ES-I3 (cell line): ENCODE results near the gene VTI1A.

Experiments used
- H3K36me3 ChIP-seq: 2 replicates; pipeline ENCODE4 v1.6.1; 2013; ENCODE audit warnings: mild to moderate bottlenecking, low read length, control low read depth, moderate library complexity; ENCODE audit not compliant: insufficient read depth
- H3K4me1 ChIP-seq: 2 replicates; pipeline ENCODE4 v1.6.1; 2013; ENCODE audit warnings: mild to moderate bottlenecking, control low read depth, low read length; ENCODE audit not compliant: insufficient read depth
- H3K9ac ChIP-seq: 2 replicates; pipeline ENCODE4 v1.6.1; 2013; ENCODE audit warnings: low read depth, mild to moderate bottlenecking, low read length, moderate library complexity
- H3K9me3 ChIP-seq: 2 replicates; pipeline ENCODE4 v1.6.1; 2013; ENCODE audit warnings: mild to moderate bottlenecking, low read length, moderate library complexity; ENCODE audit not compliant: control insufficient read depth, insufficient read depth

The VTI1A gene

DNA sequence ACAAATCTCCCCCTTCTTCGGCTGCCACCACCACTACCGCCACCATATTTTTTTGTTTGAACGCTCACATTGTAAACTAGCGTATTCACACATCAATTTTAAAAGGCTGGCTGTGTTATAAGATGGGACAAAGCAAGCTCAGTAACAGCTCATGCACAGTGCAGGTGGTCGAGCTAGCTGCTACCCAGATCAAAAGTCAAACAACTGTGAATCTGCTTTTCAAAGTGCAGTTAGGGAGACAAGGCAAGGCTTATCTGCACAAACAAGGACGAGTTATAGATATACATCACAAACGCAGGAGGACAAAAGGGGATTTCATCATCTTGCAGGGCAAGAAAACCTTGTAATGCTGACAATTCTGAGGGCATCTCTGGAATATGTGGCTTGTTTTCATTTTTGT is 231.6 kb downstream of the VTI1A start:
- Histone ChIP-seq H3K4me1 (peaks cover 31% of the 10 kb centered on the region), H3K9me3 (no peaks in the 10 kb centered on the region), H3K9ac (peak overlapping the region; percentile 18; the same call in 1 of the 2 replicates), H3K36me3 (no peaks in the 10 kb centered on the region)

DNA sequence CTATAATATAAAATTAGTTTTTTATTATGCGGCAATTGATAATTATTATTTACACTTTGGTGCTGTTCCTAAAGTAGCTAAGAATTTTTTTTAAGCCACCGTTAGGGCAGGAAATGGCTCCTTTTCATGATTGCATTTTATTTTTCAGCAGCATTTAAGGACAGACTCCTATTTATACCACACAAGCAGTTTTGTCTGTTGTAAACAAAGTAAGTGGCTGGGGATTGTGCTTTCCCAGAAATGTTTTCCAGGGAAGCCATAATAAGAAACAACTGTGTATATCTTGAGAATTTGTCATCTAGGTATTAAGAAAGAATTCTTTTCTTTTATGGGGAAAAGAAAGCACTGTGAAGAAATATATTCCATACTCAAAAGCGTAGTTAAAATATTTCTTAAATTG is 232.0 kb downstream of the VTI1A start:
- Histone ChIP-seq H3K9me3 (no peaks in the 10 kb centered on the region), H3K36me3 (no peaks in the 10 kb centered on the region), H3K9ac (no peak overlapping the region), H3K4me1 (peaks cover 31% of the 10 kb centered on the region)

DNA sequence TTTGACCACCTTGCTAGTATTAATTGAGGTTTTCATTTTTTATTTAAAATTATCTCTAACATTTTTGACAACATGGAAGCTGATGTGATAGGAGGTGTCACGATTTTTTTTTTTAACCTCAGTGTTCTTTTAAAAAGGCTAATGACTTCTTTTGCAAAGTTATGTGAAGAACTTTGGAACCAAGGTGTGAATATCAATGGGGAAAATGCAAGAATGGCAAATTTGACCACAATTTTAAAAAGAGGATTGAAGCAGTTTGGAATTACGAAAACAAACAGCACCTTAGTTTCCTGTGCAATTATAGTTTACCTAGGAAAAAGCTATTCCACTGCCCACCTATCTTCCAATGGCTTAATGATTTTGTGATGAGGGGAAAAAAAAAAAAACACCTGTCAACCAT is 232.4 kb downstream of the VTI1A start:
- H3K4me1 ChIP-seq = peaks cover 31% of the 10 kb centered on the region
- H3K9me3 ChIP-seq = no peaks in the 10 kb centered on the region
- no peaks in the 10 kb centered on the region for H3K36me3 ChIP-seq
- H3K9ac ChIP-seq = no peak overlapping the region

DNA sequence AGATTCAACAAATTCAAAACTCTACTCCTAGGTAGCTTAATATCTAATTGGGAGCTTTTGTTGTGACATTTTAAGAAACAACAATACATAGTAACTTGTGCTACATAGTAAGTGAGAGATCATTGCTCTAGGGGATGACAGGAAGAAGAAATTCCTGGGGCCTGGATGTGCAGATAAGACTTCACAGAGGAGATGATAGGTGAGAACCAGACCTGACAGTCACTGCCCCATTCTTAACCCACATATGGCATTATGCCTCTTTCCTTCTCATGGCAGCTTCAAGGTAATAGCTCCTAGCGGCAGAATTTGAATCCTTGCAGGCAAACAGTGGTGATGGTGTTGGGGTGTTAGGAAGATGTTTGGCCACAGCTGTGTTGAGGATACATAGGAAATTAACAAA is 233.6 kb downstream of the VTI1A start:
- no peaks in the 10 kb centered on the region for H3K36me3 ChIP-seq
- peaks cover 31% of the 10 kb centered on the region for H3K4me1 ChIP-seq
- no peak overlapping the region for H3K9ac ChIP-seq
- H3K9me3 ChIP-seq = no peaks in the 10 kb centered on the region

DNA sequence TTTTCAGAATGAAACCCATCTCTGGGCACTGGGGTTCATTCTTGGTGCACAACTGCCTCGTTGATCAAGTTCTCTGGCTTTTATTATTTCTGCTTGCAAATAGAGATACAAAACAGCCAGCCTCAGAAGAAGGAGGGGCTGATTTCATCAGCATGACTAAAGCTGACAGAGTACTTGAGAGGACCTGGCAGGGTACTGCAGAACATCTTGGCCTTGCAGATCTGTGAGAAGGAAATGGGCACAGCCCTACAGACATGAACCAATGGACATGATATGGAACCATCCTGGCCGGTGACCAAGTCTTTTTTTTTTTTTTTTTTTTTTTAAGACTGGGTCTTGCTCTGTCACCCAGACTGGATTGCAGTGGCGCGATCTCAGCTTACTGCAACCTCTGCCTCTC is 240.6 kb downstream of the VTI1A start:
- no peaks in the 10 kb centered on the region for H3K36me3 ChIP-seq
- H3K9ac ChIP-seq = no peak overlapping the region
- no peaks in the 10 kb centered on the region for H3K9me3 ChIP-seq
- H3K4me1 ChIP-seq = peaks cover 13% of the 10 kb centered on the region

DNA sequence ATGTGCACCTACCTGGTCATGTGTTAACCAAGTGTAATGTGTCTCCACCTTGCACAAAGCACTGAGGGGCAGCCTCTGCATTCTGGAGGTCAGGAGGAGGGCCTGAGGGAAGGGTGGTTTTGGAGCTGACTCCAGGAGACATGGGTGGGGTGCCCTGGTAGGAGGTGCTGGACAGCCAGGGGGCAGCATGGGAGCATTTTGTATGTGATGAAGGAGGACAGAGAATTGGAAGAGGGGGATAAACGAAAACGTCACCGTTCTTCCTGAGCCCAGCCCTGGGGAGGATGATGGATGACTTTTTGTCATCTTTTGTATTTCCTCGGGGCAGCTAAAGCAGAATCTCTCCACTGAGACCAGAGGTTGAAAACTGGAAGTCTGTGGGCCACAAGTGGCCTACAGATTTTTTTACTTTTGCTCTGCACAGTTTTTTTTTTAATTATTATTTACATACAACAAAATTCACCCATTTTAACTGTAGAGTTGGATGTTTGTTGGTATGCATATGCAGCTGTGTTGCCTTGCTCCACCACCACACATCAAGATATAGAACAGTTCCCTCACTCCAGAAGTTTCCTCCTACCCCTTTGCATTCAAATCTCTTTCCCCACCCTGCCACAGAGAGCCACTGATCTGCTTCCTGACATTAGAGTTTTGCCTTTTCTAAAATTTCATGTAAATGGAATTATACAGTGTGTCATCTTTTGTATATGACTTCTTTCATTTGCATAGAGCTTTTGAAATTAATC is 242.5 kb downstream of the VTI1A start:
- no peak overlapping the region for H3K9ac ChIP-seq
- H3K36me3 ChIP-seq = no peaks in the 10 kb centered on the region
- H3K4me1 ChIP-seq = peaks cover 13% of the 10 kb centered on the region
- no peaks in the 10 kb centered on the region for H3K9me3 ChIP-seq

DNA sequence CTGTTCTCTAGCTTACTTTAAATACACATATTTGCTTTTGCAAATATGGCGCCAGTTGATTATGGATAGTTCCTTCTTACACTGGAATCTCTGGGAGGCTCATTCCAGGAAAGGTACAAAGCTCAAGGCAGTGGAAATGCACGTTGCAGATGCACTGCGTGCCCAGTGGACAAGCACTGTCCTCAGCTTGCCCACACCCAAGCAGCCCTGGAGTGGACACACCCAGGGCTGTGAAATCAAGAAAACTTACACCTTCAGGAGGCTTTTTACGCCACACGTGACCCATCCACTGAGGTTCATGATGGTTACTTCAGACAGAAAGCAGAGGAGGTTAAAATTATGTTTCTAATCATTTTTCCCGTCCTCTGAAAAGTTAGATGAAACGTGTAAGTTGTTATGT is 248.5 kb downstream of the VTI1A start:
- Histone ChIP-seq H3K9me3 (no peaks in the 10 kb centered on the region), H3K9ac (no peak overlapping the region), H3K4me1 (0 out of 2 replicates have a peak, but pooled peaks cover 3% of the 10 kb centered on the region), H3K36me3 (no peaks in the 10 kb centered on the region)

DNA sequence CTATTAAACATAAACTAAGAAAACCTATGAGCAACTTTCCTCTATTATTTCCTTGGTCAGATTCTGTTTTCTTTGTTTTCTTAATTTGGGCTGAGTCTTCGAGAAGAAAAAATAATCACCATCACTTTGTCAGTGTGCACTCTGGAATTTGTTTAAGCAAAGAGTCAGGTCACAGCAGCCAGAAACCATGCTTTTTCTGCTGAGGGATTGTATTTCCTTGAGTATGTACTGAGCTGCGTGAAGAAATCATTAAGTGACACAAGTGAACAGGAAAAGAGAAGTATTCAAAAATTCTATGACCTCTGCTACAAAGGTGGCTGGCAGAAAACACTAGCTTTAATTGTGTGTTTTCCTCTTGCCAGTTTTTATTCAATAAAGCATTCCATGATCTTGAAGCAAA is 249.6 kb downstream of the VTI1A start:
- H3K9ac ChIP-seq = no peak overlapping the region
- H3K9me3 ChIP-seq = no peaks in the 10 kb centered on the region
- H3K36me3 ChIP-seq = no peaks in the 10 kb centered on the region
- 0 out of 2 replicates have a peak, but pooled peaks cover 3% of the 10 kb centered on the region for H3K4me1 ChIP-seq

DNA sequence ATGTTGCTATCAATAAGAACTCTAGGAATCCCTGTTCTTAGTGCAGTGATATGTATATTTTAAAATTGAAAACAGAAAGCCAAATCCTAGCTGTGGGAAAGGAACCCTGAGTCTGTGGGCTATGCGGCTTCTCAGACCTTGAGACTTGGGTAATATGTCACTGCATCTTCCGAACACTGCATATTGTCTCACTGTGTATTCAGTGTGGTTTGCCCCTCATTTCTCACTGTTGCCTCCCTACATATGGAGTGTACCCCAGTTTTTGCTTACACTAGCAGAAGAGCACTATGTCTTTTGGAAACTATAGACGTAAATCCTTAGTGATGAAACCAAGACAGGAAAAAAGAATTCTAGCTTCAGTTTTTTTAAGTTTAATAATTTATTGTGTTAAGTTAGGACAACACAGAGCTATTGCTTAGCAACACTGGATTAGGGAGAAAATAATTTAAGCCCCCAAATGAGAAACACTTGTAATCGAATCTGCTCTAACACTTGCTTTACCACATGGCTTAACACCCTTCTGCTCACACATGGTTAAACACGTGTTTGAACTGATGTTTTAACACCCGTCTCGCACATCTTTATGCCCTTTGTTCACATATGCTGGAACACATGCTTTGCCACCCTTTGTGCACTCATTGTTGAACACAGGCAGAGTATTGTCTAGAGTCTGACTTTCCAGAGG is 251.3 kb downstream of the VTI1A start:
- Histone ChIP-seq H3K4me1 (0 out of 2 replicates have a peak, but pooled peaks cover 3% of the 10 kb centered on the region), H3K9me3 (no peaks in the 10 kb centered on the region), H3K36me3 (no peaks in the 10 kb centered on the region), H3K9ac (no peak overlapping the region)

DNA sequence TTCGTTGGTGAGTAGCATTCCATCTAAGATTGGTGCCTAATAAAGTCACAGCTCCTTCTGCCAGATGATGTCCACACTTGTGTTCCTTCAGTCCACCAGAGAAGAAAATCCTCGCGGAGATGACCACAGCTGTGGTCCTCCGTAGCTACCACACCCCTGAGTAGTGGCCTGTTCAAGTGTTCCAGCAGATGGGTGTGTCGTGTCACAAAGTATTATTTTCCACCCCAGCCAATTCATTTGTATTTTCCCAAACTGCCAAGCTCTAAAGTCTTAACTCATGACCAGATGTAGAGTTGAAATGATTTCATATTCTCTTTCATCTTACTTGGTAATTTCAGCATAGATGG is 251.8 kb downstream of the VTI1A start:
- H3K36me3 ChIP-seq = no peaks in the 10 kb centered on the region
- 0 out of 2 replicates have a peak, but pooled peaks cover 3% of the 10 kb centered on the region for H3K4me1 ChIP-seq
- H3K9ac ChIP-seq = no peak overlapping the region
- no peaks in the 10 kb centered on the region for H3K9me3 ChIP-seq

DNA sequence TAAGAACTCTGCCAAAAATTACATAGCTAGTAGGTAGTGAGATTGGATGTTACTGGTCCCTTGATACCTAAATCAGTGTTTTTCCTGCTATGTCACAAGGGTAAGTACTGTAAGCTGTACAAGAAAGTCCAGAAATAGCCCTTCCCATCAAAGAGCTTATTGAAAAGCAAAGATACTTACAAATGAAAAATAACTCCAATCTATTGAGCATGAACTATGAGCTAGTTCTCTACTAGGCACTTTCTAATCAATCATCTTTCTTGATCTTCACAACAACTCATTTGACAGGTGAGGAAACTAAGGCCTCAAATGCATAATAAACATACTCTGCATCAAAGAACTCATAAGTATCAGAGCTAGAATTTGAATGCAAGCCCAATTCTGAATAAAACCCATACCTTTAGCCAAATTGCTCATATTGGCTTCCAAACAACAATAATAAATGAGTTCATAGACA is 253.2 kb downstream of the VTI1A start:
- H3K36me3 ChIP-seq = no peaks in the 10 kb centered on the region
- H3K4me1 ChIP-seq = 0 out of 2 replicates have a peak, but pooled peaks cover 3% of the 10 kb centered on the region
- H3K9ac ChIP-seq = no peak overlapping the region
- no peaks in the 10 kb centered on the region for H3K9me3 ChIP-seq

DNA sequence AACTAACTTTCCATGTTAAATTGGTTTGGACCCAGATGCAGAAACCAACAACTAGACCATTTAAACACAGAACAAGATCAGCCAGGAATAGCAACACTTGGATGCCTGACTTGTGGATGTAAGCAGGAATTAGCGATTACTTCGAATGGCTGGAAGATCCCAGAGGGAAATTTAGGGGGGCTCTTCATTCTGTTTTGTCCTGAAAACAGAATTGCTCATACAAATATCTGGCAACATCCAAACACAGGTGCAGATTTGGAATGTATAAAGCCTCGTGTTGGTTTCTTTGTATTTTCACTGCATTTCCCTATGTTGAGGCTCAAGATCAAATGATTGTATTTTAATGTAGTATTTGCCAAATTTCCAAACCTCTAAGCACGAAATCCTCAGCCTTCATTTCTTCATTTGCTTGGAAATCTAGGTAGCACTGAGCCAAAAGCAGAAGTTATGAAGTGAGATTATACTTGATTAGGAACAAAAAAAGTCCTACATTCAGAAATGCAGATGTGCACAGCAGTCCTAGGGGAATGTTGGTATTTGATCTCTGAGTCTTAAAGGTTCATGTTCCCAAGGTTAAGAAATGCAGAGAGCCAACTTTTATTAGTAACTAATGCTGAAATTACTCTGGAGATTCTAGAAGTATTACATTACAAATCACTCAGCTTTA is 254.3 kb downstream of the VTI1A start:
- H3K9ac ChIP-seq = no peak overlapping the region
- H3K36me3 ChIP-seq = no peaks in the 10 kb centered on the region
- H3K4me1 ChIP-seq = 0 out of 2 replicates have a peak, but pooled peaks cover 3% of the 10 kb centered on the region
- H3K9me3 ChIP-seq = no peaks in the 10 kb centered on the region

DNA sequence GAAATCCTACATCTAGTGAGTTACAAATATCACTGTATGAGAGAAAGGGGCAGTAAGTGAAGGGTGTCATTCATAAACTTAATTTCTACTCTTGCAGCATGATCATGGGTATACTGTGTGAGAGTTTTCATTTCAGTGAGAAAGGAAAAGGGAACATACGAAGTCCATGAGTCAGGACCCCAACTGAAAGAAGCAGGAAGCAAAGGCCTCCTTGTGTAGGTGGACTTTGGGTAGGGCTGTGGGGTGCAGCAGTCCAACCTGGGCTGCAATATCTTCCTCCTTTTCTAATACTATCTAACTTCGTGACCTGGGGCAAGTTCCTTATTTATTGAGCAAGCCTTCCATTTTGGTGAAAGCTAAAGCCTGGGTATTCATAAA is 254.9 kb downstream of the VTI1A start:
- Histone ChIP-seq H3K36me3 (no peaks in the 10 kb centered on the region), H3K4me1 (no peaks in the 10 kb centered on the region), H3K9ac (no peak overlapping the region), H3K9me3 (no peaks in the 10 kb centered on the region)

DNA sequence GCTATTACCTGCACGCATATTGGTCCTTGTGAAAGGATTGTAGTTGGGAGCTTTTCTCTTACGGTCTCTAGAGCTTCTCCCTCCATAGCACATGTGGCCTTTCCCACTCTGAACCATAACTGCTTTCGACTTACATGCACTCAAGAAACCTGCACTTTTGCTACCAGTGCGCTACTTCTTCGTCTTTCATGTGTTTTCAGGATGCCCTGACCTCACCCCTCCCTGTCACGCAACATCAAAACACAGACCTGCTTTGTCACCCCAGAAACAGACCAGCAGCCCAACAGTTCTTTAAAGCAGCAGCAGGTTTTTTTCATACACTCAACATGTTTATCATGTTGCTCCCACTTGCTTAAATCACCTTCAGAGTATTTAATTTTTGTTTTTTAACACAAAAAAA is 259.6 kb downstream of the VTI1A start:
- H3K4me1 ChIP-seq = peaks cover 23% of the 10 kb centered on the region
- no peaks in the 10 kb centered on the region for H3K9me3 ChIP-seq
- no peak overlapping the region for H3K9ac ChIP-seq
- H3K36me3 ChIP-seq = no peaks in the 10 kb centered on the region; the same call in 1 of the 2 replicates

DNA sequence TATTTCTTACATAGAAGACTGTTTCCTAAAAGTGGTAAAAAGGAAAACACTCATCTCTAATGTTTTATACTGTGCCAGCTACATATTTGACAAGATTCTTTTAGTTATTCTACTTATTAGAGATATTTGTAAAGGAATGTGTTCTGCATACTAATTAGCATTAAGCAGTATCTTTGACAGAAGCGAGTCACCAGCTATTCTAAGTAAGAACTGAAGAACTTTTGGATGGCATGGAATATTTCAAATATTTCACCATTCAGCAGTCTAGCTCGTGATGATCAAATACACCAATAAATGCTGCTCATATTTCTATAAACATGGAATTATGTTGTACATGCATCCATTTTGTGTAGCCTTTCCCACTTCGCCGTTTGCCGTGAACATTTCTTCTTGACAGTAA is 261.4 kb downstream of the VTI1A start:
- no peak overlapping the region for H3K9ac ChIP-seq
- peaks cover 23% of the 10 kb centered on the region for H3K4me1 ChIP-seq
- H3K9me3 ChIP-seq = no peaks in the 10 kb centered on the region
- no peaks in the 10 kb centered on the region; the same call in 1 of the 2 replicates for H3K36me3 ChIP-seq
